ENCODE measurements around the gene ITGA2B. TPM values are rescaled to one million over a fixed set of nuclear protein-coding genes. Genes with fewer than 3 reads are reported as not detected.
"Not testable (repeated sequence)": the region's sequence is repeated elsewhere in the genome, so short reads cannot be mapped to it uniquely, and the experiment has no call there.

Gene ITGA2B
- total and polyA plus RNA-seq, 7 donors: 0.08 to 0.97 (median 0.16) TPM

DNA sequence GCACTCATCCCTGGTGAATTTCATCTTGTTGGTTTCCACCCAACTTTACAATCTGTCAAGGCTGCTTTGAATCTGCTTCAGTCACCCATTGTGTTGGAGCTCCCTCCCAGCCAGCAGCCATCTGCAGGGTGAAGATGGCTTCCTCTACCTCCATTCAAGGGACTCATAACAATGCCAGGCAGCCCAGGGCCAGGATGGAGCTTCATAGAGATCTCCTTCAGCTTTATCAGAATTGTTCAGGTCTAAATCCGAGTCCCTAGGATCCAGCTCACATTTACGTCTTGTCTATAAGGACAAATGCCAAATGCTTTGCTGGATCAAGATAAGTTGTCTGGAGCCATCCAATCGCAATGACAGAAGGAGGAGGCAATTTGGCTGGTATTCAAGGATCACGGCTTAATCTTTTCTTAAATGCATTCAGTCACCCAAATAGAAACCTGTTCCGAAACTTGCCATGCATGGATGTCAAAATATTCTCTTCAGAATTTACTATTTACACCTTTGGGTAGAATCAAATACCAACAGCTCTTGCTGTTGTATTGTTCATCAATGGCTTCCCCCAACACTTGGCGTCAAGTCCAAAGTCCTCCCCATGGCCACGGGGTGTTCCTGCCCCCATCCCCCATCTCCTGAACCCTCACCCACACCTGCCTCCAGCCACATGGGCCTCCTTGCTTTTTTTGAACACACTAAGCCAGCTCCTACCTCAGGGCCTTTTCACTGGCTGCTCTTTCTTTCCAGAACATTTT lies 22.0 kb downstream of the ITGA2B start:
- 65 to 70% (median 66%) methylated on average over 7 of the region's 7 CpGs for WGBS, 3 donors
- Histone ChIP-seq H3K27me3 (ENCODE audit: insufficient read depth in 3 of 3, low read length in 2 of 3) (peaks cover 0 to 31% (median 8%) of the 10 kb centered on the region in 3 donors), H3K4me1 (peaks cover 4% of the 10 kb centered on the region), H3K4me3 (no peak overlapping the region), H3K27ac (no peak overlapping the region), H3K36me3 (ENCODE audit: insufficient read depth in 1 of 2, low read depth in 1 of 2) (no peaks in the 10 kb centered on the region), H3K9me3 (no peaks in the 10 kb centered on the region)
- TF ChIP-seq, protein P1, sequence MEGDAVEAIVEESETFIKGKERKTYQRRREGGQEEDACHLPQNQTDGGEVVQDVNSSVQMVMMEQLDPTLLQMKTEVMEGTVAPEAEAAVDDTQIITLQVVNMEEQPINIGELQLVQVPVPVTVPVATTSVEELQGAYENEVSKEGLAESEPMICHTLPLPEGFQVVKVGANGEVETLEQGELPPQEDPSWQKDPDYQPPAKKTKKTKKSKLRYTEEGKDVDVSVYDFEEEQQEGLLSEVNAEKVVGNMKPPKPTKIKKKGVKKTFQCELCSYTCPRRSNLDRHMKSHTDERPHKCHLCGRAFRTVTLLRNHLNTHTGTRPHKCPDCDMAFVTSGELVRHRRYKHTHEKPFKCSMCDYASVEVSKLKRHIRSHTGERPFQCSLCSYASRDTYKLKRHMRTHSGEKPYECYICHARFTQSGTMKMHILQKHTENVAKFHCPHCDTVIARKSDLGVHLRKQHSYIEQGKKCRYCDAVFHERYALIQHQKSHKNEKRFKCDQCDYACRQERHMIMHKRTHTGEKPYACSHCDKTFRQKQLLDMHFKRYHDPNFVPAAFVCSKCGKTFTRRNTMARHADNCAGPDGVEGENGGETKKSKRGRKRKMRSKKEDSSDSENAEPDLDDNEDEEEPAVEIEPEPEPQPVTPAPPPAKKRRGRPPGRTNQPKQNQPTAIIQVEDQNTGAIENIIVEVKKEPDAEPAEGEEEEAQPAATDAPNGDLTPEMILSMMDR (IDR thresholded peaks at IDR 0.05): no peak
- ATAC-seq (no peak), DNase-seq (peak in 1 of 2 donors; percentile 1)
- intact Hi-C loops (cut with DNase I): no loop called here

DNA sequence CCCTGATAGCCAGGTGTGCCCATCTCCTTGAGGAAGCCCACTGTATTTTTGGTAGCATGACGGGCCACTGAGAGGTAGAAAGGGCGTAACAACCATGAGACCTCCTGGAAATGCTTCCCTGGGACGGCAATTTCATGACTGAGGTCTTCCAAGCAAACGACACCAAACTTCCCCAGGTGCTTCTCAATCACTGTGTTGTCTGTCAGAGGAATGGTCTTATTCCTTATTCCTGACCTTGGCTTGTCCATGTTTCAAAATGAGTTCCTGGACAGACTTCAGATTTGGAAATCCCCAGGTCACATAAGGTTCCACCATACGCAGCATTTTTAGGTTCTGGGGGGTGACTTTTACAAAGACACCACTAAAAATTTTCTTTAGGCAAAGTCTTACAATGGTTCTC lies 24.4 kb downstream of the ITGA2B start:
- H3K4me1 ChIP-seq; DNase-seq; H3K36me3 ChIP-seq (ENCODE audit: insufficient read depth in 1 of 2, low read depth in 1 of 2); H3K27ac ChIP-seq; ATAC-seq; intact Hi-C loops (cut with DNase I); H3K9me3 ChIP-seq; H3K4me3 ChIP-seq: not testable (repeated sequence)
- 85 to 93% (median 86%) methylated on average over 5 of the region's 5 CpGs for WGBS, 3 donors
- peaks cover 0 to 13% (median 2%) of the 10 kb centered on the region in 3 donors for H3K27me3 ChIP-seq (ENCODE audit: insufficient read depth in 3 of 3, low read length in 2 of 3)

DNA sequence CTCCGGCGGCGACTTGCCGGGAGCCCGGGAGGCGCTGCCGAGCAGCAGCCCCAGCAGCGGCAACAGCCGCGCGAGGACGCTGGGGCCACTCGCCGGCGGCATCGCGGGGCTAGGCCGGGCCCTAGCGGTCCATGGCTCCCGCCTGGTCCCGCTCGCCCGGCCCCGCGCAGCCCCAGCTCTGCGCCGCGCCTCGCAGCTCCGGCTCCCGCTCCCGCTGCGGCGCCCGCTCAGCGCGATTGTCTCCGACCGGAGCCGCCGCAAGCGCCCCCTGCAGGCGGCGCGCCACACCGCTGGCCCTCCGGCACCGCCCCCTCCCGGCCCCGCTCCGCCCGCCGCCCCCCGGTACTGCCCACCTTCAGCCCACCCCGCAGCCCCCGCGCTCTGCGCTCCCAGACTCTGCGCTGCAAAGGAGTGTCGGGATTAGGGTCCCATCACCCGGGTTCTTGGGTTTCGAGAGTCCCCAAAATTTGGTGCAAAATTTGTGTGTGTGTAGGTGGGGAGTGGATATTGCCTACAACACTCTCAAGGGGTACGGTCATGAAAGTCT lies 25.8 kb downstream of the ITGA2B start, which contains the start of gene FAM171A2:
Gene FAM171A2, minus strand, starts transcription at position 241 of the 547 bp plus-strand sequence. Its CDS starts 139 bp downstream, at position 102.
- Histone ChIP-seq H3K27me3 (ENCODE audit: insufficient read depth in 3 of 3, low read length in 2 of 3) (peaks cover 0 to 11% (median 2%) of the 10 kb centered on the region in 3 donors), H3K36me3 (ENCODE audit: insufficient read depth in 1 of 2, low read depth in 1 of 2) (no peaks in the 10 kb centered on the region), H3K4me3 (peak within 1 kb of the TSS; percentile 71), H3K27ac (no peak within 1 kb of the TSS), H3K4me1 (peaks cover 4% of the 10 kb centered on the region), H3K9me3 (no peaks in the 10 kb centered on the region)
- ATAC-seq (peak; percentile 82 to 92 (median 87)), DNase-seq (peak; percentile 63 to 81)
- 0 to 1% (median 1%) methylated on average over 25 to 63 of the region's 63 CpGs for WGBS, 3 donors
- TF ChIP-seq, protein P1 (IDR thresholded peaks at IDR 0.05): peak; percentile 88
- intact Hi-C loops (cut with DNase I): no loop called here

DNA sequence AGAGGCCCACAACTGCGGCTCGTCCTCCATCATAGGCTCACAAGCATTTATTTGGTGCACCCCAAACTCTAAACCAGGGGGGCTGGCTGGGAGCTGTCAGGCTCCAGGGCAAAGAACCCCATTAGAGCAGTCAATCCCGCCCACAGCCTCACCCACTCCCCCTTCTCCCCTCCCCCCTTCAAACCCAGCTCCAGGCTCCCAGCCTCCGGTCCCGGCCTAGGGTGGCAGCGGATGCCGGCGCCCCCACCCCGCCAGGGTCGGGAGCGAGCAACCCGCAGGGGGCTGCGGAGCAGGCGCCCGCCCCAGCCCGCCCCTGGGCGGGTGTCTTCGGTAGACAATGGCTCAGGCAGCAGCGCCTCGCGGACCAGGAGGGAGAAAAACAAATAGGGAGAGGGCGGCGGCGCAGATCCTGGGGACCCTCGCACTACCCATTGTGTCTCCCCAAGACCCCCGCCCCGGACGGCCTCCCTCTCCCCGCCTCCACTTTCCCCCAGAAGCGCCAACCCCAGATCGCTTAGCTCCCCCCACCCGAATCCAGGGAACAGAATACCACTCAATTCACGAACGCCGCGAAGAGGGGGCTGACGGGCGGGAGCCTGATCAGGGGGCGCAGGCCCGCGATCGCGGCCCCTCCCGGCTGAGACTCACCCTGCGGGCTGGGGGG lies 26.4 kb downstream of the ITGA2B start:
- H3K9me3 ChIP-seq: no peaks in the 10 kb centered on the region
- ATAC-seq: peak in 2 of 4 donors; percentile 29 to 31
- intact Hi-C loops (cut with DNase I): no loop called here
- H3K36me3 ChIP-seq (ENCODE audit: insufficient read depth in 1 of 2, low read depth in 1 of 2): no peaks in the 10 kb centered on the region
- H3K4me1 ChIP-seq: peaks cover 4% of the 10 kb centered on the region
- no peak overlapping the region for H3K27ac ChIP-seq
- peak overlapping the region; percentile 71 for H3K4me3 ChIP-seq
- DNase-seq: no peak
- peaks cover 0 to 11% (median 2%) of the 10 kb centered on the region in 3 donors for H3K27me3 ChIP-seq (ENCODE audit: insufficient read depth in 3 of 3, low read length in 2 of 3)
- 1 to 4% (median 2%) methylated on average over 28 to 45 of the region's 45 CpGs for whole genome bisulfite sequencing, 3 donors
- TF ChIP-seq, protein P1 (IDR thresholded peaks at IDR 0.05): no peak

DNA sequence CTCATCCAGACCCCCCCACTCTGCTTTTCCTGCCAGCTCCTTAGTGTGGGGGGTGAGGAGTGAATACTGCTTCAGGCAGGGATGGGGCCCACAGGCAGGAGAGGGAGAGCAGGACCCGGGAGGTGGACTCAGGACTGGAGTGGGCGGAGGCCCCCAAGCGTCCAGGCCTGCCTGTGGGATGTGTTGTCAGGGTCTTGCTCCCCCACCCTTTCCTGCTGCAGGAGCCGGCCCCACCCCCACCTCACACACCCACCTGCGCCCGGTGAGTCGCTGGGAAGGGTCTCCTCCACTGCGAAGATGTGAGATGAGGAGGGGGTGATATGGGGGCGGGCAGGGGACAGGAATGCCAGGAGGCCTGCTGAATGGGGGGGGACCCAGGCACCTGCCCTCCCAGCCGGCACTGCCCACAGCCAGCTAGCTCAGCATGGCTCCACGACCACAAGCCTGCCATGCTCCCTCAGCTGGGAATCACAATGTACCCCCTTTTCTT lies 26.9 kb downstream of the ITGA2B start:
- Histone ChIP-seq H3K9me3 (no peaks in the 10 kb centered on the region), H3K4me3 (peak overlapping the region; percentile 71), H3K27me3 (ENCODE audit: insufficient read depth in 3 of 3, low read length in 2 of 3) (peaks cover 0 to 11% (median 2%) of the 10 kb centered on the region in 3 donors), H3K4me1 (peaks cover 4% of the 10 kb centered on the region), H3K36me3 (ENCODE audit: insufficient read depth in 1 of 2, low read depth in 1 of 2) (no peaks in the 10 kb centered on the region), H3K27ac (no peak overlapping the region)
- DNase-seq: no peak
- TF ChIP-seq, protein P1 (IDR thresholded peaks at IDR 0.05): no peak
- intact Hi-C loops (cut with DNase I): no loop called here
- 24 to 37% (median 26%) methylated on average over 7 to 11 of the region's 11 CpGs for WGBS, 3 donors
- no peak for ATAC-seq
